GM18498 (cell line): ENCODE data around the gene IFNA4.
"Not testable (repeated sequence)": the region's sequence is repeated elsewhere in the genome, so short reads cannot be mapped to it uniquely, and the experiment has no call there.

Source experiments
- ATAC-seq: cut with Tn5 transposase; IDR thresholded peaks from one replicate; pipeline ENCODE4 v1.9.1; 2021; ENCODE audit warnings: mild to moderate bottlenecking, moderate library complexity; ENCODE audit not compliant: unreplicated experiment

Gene IFNA4

GRCh38 chr9:21166560-21166959 lies 20.8 kb downstream of the IFNA4 start, which contains the start of gene IFNA21:
Gene IFNA21 (minus strand): TSS chr9:21166660. CDS start chr9:21166612, 48 bp downstream.
- not testable (repeated sequence) for ATAC-seq

DNA sequence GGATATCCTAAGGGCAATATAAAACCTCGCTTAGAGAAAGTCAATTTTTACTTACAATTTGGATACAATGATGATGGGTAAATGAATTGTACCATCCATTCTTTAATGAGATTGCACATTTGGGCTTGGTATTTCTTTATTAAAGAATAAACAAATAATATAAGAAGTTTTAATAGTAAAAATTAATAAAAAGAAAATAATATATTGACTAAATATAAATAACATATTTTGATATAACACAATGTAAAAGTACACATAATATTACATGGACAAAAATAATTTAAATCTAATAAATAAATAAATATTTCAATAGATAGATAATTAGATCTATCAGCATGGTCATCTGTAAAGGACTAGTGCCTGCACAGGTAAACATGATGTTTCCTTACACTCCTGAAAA lies 21.9 kb downstream of the IFNA4 start:
- no peak for ATAC-seq

GRCh38 chr9:21160178-21160577 lies 27.2 kb downstream of the IFNA4 start:
- ATAC-seq, result peak; percentile 93

- ATAC-seq, result no peak
Measured at GRCh38 chr9:21155501-21155900, 31.9 kb downstream of the IFNA4 start.

DNA sequence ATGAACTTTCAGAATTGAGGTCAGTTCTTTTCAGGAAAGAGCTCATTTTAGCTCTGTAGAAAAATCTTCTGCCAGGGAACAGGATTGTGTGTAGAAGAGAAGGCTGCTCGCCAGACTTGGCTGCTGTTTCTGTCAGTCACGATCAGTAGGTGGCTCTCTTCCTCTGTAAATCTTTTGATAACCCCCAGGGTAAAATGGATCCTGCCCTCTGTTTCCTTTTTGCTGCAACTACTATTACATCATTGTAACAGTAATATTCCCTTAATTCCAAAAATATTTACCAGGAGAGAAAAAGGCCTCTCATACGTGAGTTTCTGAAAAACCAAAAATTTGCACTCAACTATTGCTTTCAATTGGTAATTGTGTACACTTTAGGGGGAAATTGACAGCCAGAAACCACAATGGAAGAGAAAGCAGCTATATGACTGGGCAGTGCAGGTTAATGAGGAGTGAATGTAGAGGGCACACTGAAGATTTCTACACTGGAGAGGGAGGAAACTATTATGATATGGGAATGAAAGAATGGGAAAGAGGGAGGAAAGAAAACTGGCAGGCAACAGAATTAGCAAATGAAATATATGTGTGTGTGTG lies 33.3 kb downstream of the IFNA4 start:
- peak; percentile 87 for ATAC-seq

GRCh38 chr9:21153336-21154017 lies 33.9 kb downstream of the IFNA4 start:
- ATAC-seq, result peak; percentile 36

GRCh38 chr9:21144603-21145002 lies 42.8 kb downstream of the IFNA4 start:
- peak; percentile 75 for ATAC-seq

GRCh38 chr9:21141427-21141882 lies 45.9 kb downstream of the IFNA4 start, which contains the start of gene IFNW1:
Gene IFNW1 (minus strand): TSS chr9:21141832. CDS start chr9:21141570, 262 bp downstream.
- peak; percentile 75 for ATAC-seq

GRCh38 chr9:21137020-21137419 lies 50.4 kb downstream of the IFNA4 start:
- no peak for ATAC-seq
